HG03575 (cell line): ENCODE results near the gene SLAMF8.

Experiments used
- ATAC-seq: cut with Tn5 transposase; IDR thresholded peaks from one replicate; pipeline ENCODE4 v1.9.1; 2021; ENCODE audit not compliant: unreplicated experiment, insufficient number of reproducible peaks, low FRiP score; ENCODE audit errors: extremely low read depth

Gene SLAMF8

GRCh38 chr1:159866066-159866465, 39.4 kb downstream of the SLAMF8 start:
- no peak for ATAC-seq

- no peak for ATAC-seq
Observed at GRCh38 chr1:159866905-159867663, 40.4 kb downstream of the SLAMF8 start.

- no peak for ATAC-seq
Observed at GRCh38 chr1:159867664-159868026, 41.0 kb downstream of the SLAMF8 start.

- ATAC-seq, result no peak
Observed at GRCh38 chr1:159868766-159869165, 42.1 kb downstream of the SLAMF8 start.

- ATAC-seq, result no peak
Observed at GRCh38 chr1:159869173-159869572, 42.5 kb downstream of the SLAMF8 start.

- no peak for ATAC-seq
Observed at GRCh38 chr1:159869607-159870006, 42.9 kb downstream of the SLAMF8 start.

- no peak for ATAC-seq
Observed at GRCh38 chr1:159870704-159871103, 44.0 kb downstream of the SLAMF8 start.

- ATAC-seq, result no peak
Observed at GRCh38 chr1:159872891-159873290, 46.2 kb downstream of the SLAMF8 start.

GRCh38 chr1:159873530-159874143, 47.0 kb downstream of the SLAMF8 start:
- no peak for ATAC-seq

GRCh38 chr1:159877695-159878444, 51.2 kb downstream of the SLAMF8 start:
- no peak for ATAC-seq

- ATAC-seq, result no peak
Observed at GRCh38 chr1:159879136-159879535, 52.5 kb downstream of the SLAMF8 start.

- ATAC-seq, result no peak
Observed at GRCh38 chr1:159879977-159880376, 53.3 kb downstream of the SLAMF8 start.

- no peak for ATAC-seq
Observed at GRCh38 chr1:159880430-159880829, 53.8 kb downstream of the SLAMF8 start.

GRCh38 chr1:159881622-159882526, 55.2 kb downstream of the SLAMF8 start:
- ATAC-seq, result no peak

GRCh38 chr1:159882527-159882862, 55.8 kb downstream of the SLAMF8 start:
- no peak for ATAC-seq

- no peak for ATAC-seq
Observed at GRCh38 chr1:159883134-159883533, 56.5 kb downstream of the SLAMF8 start.

GRCh38 chr1:159884296-159884695, 57.6 kb downstream of the SLAMF8 start:
- ATAC-seq, result no peak
